ENCODE results near the gene ASL.

ASL gene

DNA sequence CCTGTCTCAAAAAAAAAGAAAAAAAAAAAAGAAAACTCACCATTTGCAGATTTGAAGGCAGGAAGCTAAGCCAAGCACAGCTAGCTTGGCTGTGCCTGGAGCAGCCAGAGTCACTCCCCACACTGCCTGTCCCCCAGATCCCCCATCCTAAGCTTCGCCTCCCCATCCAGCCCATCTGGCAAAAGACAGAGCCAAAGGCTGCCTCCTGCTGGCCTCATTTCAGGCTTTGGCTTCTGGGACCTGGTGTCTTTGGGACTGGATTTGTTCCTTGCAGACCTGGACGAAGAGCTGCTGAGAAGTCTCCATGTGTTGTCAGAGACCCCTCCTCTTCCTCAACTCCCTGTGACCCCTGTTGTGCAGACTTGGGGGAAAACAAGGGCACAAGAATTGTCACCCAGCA is 8.1 kb downstream of the ASL start:
- TF ChIP-seq CTCF (IDR thresholded peaks at IDR 0.05; ENCODE audit: poor library complexity, severe bottlenecking) = no peak
- peaks cover 23% of the 10 kb centered on the region for H3K36me3 ChIP-seq (ENCODE audit: low read depth)
- H3K27ac ChIP-seq (ENCODE audit: poor library complexity, severe bottlenecking) = no peak overlapping the region
- H3K4me3 ChIP-seq (ENCODE audit: severe bottlenecking) = no peak overlapping the region
- H3K9me3 ChIP-seq (ENCODE audit: severe bottlenecking) = no peaks in the 10 kb centered on the region
- ATAC-seq (ENCODE audit: low read depth) (no peak), DNase-seq (ENCODE audit: low spot score) (no peak)
- H3K4me1 ChIP-seq (ENCODE audit: insufficient read depth, poor library complexity, severe bottlenecking) = no peaks in the 10 kb centered on the region
- H3K27me3 ChIP-seq (ENCODE audit: insufficient read depth, poor library complexity, severe bottlenecking) = no peaks in the 10 kb centered on the region

DNA sequence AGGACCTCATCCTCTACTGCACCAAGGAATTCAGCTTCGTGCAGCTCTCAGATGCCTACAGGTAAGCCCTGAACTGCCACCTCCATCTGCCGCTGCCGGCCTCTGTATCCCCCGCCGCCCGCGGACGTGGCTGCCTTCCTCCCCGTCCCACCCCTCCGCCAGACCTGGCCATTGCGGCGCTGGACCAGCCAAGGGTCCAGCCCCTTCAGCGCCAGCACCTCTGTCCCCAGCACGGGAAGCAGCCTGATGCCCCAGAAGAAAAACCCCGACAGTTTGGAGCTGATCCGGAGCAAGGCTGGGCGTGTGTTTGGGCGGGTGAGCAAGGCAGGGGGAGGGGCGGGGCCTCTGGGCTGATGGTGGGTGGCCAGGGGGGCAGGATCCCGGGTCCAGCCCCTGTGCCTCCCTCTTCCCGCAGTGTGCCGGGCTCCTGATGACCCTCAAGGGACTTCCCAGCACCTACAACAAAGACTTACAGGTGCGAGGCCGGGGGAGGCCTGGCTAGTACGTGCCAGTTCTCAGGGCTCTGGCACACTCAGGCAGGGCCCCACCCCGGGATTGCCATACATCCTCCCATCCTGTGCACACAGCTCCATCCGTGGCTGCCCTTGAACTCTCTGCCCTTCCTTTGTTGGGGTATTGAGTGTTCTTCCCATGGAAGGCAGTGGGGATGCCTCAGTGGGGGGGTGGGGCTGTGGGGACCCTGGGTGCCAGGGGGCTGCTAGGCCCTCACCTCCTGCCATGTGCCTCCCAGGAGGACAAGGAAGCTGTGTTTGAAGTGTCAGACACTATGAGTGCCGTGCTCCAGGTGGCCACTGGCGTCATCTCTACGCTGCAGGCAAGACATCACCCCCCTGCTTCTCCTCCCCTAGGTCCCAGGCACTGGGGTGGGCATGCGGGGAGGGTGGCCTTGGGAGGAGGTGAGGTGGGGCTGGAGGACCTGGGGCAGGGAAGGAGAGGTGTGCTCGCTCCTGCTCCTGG is 13.5 kb downstream of the ASL start:
- H3K27me3 ChIP-seq (ENCODE audit: insufficient read depth, poor library complexity, severe bottlenecking) = no peaks in the 10 kb centered on the region
- H3K4me1 ChIP-seq (ENCODE audit: insufficient read depth, poor library complexity, severe bottlenecking) = no peaks in the 10 kb centered on the region
- H3K36me3 ChIP-seq (ENCODE audit: low read depth) = peaks cover 9% of the 10 kb centered on the region
- no peak overlapping the region for H3K27ac ChIP-seq (ENCODE audit: poor library complexity, severe bottlenecking)
- H3K4me3 ChIP-seq (ENCODE audit: severe bottlenecking) = no peak overlapping the region
- H3K9me3 ChIP-seq (ENCODE audit: severe bottlenecking) = no peaks in the 10 kb centered on the region
- no peak for TF ChIP-seq CTCF (IDR thresholded peaks at IDR 0.05; ENCODE audit: poor library complexity, severe bottlenecking)
- DNase-seq (ENCODE audit: low spot score) (no peak), ATAC-seq (ENCODE audit: low read depth) (0 out of 3 replicates have a peak, but pooled peaks have one; percentile 14)

- no peak for TF ChIP-seq CTCF (IDR thresholded peaks at IDR 0.05; ENCODE audit: poor library complexity, severe bottlenecking)
- ATAC-seq (ENCODE audit: low read depth) = no peak
- H3K27ac ChIP-seq (ENCODE audit: poor library complexity, severe bottlenecking) = no peak overlapping the region
Measured at GRCh38 chr7:66092654-66093053, 17.0 kb downstream of the ASL start.

GRCh38 chr7:66095010-66095409 is 19.4 kb downstream of the ASL start:
- Histone ChIP-seq H3K4me1 (ENCODE audit: insufficient read depth, poor library complexity, severe bottlenecking) (no peaks in the 10 kb centered on the region), H3K36me3 (ENCODE audit: low read depth) (no peaks in the 10 kb centered on the region), H3K27me3 (ENCODE audit: insufficient read depth, poor library complexity, severe bottlenecking) (no peaks in the 10 kb centered on the region), H3K4me3 (ENCODE audit: severe bottlenecking) (no peak overlapping the region), H3K9me3 (ENCODE audit: severe bottlenecking) (no peaks in the 10 kb centered on the region), H3K27ac (ENCODE audit: poor library complexity, severe bottlenecking) (no peak overlapping the region)
- no peak for ATAC-seq (ENCODE audit: low read depth)
- no peak for DNase-seq (ENCODE audit: low spot score)
- no peak for TF ChIP-seq CTCF (IDR thresholded peaks at IDR 0.05; ENCODE audit: poor library complexity, severe bottlenecking)

More at GRCh38 chr7:66092654-66093053, 17.0 kb downstream of the ASL start:
- H3K36me3 ChIP-seq (ENCODE audit: low read depth) = no peaks in the 10 kb centered on the region
- H3K4me1 ChIP-seq (ENCODE audit: insufficient read depth, poor library complexity, severe bottlenecking) = no peaks in the 10 kb centered on the region
- no peaks in the 10 kb centered on the region for H3K27me3 ChIP-seq (ENCODE audit: insufficient read depth, poor library complexity, severe bottlenecking)
- H3K9me3 ChIP-seq (ENCODE audit: severe bottlenecking) = no peaks in the 10 kb centered on the region
- no peak overlapping the region for H3K4me3 ChIP-seq (ENCODE audit: severe bottlenecking)
- no peak for DNase-seq (ENCODE audit: low spot score)

- H3K36me3 ChIP-seq (ENCODE audit: low read depth) = no peaks in the 10 kb centered on the region
- ATAC-seq (ENCODE audit: low read depth) (no peak), DNase-seq (ENCODE audit: low spot score) (no peak)
- no peak overlapping the region for H3K4me3 ChIP-seq (ENCODE audit: severe bottlenecking)
- peaks cover 8% of the 10 kb centered on the region for H3K4me1 ChIP-seq (ENCODE audit: insufficient read depth, poor library complexity, severe bottlenecking)
- no peaks in the 10 kb centered on the region for H3K9me3 ChIP-seq (ENCODE audit: severe bottlenecking)
- TF ChIP-seq CTCF (IDR thresholded peaks at IDR 0.05; ENCODE audit: poor library complexity, severe bottlenecking) = no peak
- H3K27me3 ChIP-seq (ENCODE audit: insufficient read depth, poor library complexity, severe bottlenecking) = no peaks in the 10 kb centered on the region
- H3K27ac ChIP-seq (ENCODE audit: poor library complexity, severe bottlenecking) = peak overlapping the region; percentile 87
Measured at GRCh38 chr7:66099232-66099550, 23.6 kb downstream of the ASL start.
